HG03045 (cell line): ENCODE data around the gene MDM2.

ENCODE experiments used
- ATAC-seq: cut with Tn5 transposase; IDR thresholded peaks from one replicate; pipeline ENCODE4 v1.9.1; 2021; ENCODE audit warnings: mild to moderate bottlenecking, moderate library complexity; ENCODE audit not compliant: unreplicated experiment

Gene MDM2

DNA sequence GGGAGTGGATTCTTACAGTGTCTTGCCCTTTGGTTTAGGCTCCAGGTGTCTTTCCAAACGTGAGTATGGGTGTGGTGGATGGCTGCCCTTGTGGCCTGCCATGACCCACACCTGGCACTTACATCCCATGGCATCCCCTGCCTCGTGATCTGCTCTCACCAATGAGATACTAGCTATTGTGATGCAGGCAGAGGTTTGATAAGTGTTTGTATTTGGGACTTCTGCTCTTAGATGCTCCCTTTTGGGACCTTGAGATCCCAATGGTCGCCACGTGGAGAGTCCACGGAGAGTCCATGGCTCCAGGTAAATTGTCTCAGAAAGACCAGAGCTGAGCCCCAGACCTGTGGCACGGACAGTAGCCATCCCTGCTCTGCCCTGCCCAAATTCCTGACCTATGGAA lies 62.5 kb downstream of the MDM2 start:
- ATAC-seq = no peak

DNA sequence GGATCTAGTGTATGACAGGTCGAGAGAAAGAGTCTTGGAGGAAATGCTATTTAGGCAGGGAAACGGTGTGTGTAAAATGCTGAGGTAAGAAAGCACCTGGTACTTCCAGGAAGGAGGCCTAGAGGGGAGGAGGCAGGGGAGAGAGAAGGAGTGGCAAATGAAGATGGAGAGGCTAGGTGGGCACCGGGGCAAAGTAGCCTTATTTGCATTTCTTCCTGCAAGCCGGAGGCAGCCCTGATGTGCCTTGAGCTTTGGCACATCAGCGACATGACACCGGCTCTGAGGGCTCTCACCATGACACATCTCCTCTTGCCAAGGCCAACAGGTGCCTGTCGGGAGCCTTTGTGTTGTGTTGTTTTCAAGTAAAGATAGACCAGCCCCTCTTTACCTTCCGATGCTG lies 63.4 kb downstream of the MDM2 start:
- no peak for ATAC-seq

DNA sequence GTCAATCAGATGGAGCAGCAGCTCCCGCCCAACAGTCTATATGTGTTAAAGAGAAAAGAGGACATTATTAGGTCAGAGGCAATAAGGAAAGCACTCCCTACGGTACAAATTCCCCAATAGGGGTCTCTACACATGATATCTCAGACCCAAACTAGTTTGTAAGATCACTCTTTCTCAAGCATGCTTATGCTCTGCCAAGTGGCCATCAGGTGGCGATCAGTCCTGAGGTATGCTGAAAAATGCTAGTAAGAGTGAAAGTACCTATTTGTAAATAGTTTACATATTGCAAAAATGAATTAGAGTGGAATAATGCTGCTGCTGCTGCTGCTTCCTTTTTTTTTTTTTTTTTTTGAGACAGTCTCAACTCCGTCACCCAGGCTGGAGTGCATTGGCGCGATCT lies 63.9 kb downstream of the MDM2 start:
- ATAC-seq = no peak

DNA sequence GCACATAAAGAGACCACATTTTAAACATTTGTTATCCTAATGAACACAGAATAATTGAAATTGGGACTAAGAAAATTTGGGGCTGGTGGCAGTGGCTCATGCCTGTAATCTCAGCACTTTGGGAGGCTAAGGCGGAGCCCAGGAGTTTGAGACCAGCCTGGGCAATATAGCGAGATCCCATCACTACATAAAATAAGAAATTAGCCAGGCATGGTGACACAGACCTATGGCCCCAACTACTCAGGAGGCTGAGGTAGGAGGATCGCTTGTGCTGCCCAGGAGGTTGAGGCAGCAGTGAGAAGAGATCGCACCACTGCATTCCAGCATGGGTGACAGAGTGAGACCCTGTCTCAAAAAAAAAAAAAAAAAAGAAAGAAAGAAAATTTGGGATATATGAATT lies 65.3 kb downstream of the MDM2 start:
- no peak for ATAC-seq

DNA sequence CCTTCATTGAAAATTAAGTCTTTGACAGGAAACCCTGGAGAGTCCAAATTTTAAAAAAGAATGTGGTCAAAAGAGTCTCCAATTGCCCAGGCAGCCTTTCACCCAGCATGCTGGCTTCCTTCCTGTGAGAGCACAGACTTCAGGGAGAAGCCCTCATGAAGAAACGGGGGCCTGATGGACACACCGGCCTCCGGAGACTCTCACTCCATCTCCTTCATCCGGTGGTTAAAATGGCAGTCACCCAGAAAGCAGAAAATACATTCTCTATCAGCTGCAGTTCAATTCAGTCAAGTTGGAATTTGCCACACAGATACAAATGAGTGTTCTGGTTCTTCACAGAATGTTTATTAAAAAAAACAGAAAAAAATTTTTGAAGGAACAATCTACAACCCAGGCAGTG lies 68.5 kb downstream of the MDM2 start:
- no peak for ATAC-seq

DNA sequence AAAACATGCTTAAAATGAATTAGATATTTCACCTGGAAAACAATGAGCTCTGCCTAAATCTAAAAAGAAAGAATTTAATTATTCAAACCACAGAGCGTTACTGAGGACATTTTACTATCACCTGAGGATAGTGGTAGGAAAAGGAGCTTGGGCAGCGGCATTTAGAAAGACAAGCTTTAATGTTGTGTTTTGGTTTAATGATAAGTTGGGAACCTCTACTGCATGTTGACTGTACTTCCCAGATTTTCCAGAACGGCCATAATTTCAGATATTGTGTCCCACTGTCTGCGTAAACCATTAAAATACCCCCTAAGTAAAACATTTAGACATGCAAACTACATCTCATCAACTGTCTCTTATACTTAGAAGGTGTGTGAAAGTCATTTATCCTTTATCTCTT lies 69.6 kb downstream of the MDM2 start:
- no peak for ATAC-seq

DNA sequence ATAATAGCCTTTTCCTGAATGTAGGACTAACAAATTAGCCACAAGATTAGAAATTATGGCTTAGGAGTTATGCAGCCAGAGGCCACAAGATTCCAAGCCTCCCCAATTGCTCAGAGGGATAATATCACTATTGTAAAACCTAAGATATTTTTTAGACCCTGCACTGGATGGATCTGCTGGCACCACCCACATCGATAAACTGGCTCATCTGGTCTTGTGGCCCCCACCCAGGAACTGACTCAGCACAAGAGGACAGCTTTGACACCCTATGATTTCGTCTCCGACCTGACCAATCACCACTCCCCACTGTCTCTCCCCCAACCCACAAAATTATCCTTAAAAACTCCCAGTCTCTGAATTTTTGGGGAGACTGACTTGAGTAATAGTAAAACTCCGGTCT lies 70.3 kb downstream of the MDM2 start:
- no peak for ATAC-seq

DNA sequence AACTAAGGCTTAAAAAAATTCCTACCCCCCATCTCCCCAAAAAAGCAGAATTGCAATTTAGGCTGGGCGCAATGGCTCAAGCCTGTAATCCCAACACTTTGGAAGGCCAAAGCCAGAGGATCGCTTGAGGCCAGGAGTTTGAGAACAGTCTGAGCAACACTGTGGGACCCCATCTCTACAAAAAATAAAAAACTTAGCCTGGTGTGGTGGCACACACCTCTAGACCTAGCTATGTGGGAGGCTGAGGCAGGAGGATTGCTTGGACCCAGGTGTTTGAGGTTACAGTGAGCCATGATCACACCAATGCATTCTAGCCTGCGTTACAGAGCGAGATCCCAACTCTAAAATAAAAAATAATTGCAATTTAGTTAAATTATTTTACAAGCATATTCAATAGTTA lies 70.9 kb downstream of the MDM2 start:
- no peak for ATAC-seq

DNA sequence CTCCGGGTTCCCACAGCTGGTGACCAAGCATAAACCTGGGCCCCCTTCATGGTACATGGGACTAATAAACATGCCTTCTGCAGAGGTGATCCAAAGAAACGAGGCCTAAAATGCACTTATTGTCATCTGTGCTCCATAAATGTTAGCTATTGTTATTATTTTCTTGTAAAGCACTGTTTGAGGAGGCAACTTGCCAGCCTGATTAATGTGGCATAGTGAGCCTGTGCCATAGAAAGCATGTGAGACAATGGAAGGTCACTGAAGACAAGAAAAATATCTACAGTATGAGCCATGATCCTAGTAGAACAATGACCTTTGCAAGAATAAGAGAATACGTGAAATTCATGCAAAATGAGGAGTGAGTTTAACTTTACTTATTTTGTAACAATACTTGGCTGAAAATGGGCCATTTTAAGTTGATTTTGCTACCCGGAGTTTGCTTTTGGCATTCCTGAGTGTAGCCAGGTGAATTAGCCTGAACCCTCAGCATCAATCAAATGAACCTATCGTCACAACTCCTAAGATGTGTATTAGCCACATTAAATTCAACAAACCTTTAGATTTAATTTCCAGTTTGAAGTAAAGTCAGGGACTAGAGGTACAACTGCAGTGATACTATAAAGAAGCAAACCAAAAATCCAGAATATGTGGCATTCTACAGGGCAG lies 72.8 kb downstream of the MDM2 start:
- no peak for ATAC-seq

DNA sequence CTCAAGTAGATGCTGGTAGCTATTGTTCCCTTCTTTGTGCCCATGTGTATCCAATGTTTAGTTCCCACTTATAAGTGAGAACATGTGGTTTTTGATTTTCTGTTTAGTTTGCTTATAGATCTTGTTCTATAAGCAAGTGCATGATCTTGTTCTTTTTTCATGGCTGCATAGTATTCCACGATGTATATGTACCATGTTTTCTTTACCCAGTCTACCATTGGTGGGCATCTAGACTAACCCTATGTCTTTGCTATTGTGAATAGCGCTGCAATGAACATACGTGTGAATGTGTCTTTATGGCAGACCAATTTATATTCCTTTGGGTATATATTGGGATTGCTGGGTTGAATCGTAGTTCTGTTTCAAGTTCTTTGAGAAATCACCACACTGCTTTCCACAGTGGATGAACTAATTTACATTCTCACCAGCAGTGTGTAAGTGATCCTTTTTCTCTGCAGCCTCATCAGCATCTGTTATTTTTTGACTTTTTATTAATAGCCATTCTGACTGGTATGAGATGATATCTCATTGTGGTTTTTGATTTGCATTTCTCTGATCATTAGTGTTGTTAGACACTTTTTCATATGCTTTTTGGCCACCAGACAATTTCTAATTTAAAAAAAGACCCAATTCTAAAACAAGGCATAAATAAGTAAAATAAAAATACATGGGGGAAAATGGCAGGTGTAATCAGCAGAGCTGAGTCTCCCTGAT lies 74.4 kb downstream of the MDM2 start:
- no peak for ATAC-seq

DNA sequence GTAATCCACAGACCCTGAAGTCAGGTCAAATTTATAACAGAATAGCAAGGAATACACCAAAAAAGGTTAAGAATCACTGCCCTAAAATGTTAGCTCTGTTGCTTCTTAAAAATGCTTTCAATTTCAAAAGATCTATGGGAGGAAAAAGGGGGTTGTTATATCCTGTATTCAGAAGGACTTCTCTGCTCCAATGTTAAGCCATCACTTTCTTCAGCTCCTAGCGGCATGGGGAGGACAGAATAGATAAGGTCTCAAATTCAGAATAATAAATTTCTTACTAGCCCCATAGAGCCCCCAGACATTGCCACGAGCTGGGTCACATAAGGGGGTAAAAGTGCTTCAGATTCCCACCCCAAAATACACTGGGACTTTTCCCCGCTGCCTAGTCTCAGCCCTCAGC lies 75.2 kb downstream of the MDM2 start:
- ATAC-seq = no peak

DNA sequence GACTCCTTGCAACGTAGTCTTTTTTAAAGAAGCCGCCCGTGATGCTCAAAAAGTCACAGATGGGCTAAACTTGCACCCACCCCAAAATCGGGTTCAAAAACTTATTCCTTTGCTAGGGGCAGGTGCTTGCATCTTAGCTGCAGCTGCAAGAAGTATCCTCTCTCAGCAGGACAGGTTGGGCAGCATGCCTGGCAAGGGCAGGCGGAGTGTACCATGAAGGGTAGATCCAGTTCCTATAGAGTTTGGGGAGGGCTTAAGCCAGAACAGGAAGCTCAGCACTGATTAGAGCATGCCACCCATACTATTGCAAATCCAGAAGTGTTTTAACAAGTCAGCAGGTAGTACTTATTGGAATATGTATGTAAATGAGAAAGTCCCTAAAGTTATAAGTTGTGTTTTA lies 76.3 kb downstream of the MDM2 start:
- ATAC-seq = no peak

DNA sequence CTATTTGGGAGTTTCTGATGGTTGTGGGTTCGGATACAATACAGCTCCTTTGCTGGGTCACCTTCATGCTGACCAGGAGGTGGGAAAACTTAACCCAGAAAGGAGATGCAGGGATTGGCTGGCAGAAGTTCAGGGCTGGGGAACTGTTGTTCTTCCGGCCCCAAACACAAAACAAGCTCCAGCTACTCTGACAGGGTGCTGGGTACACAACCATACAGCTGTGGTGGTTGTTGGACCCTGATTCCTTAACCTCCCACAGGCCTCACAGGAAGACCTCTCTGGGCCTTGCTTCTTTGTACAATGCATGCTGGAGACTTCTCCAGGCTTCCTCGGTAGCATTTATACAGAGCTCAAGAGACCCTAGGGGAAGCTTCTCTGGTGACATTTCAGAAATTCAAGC lies 77.4 kb downstream of the MDM2 start:
- no peak for ATAC-seq

DNA sequence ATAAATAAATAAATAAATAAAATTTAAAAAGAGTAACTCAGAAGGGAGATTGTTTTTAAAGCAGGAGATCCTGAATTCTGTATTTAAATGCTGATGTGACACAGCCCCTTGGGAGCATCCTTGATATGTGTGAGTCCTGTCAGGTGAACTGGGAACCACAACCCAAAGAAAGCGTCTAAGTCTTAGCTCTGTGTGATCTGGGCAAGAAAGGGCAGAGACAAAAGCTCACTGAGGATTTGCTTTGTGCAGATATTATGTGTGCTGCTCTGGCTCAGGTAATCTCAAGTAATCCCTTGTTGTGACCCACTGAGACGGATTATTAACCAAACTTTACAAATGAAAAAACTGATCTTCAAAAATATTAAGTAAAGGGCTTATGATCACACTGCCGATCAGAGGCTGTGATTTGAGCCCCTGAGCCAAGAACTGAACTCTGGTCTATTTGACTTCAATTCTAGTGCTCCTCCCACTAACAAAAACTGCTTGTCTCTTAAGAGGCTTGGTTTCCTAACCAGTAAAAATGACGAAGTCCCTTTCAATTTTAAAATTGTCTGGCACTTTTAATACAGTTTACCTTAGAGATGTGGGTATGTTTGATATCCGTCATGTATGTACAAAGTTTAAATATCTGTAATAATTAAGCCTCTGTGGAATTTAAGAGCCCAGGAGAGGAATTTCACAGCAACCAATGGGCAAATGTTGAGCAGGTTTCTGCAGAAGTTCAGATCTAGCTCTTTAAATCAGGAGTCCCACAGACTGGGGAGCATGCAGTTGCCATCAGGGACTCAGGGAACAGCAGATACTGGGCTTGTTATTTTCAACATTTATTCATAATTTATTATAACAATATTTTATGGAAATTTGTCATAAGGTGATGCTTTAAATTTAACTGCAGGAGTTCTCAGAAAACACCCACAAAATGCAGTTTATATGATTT lies 78.9 kb downstream of the MDM2 start:
- no peak for ATAC-seq

DNA sequence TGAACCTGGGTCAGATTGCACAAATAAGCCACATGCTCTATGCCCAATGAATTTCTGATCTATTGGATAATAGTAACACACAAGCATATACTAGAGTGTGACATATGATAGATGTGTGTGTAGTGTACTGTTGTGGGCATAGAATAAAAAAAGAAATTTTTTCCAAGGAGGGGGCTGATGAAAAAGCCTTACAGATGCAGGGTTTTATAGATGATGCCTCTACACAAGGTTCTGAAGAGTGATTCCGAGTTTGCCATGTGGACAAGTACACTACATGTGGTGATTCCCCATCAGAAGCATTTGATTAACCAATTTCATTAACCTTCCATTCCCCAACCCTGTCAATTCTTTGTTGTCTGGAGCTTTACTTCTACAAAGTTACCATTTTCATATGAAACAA lies 79.7 kb downstream of the MDM2 start:
- ATAC-seq = no peak

DNA sequence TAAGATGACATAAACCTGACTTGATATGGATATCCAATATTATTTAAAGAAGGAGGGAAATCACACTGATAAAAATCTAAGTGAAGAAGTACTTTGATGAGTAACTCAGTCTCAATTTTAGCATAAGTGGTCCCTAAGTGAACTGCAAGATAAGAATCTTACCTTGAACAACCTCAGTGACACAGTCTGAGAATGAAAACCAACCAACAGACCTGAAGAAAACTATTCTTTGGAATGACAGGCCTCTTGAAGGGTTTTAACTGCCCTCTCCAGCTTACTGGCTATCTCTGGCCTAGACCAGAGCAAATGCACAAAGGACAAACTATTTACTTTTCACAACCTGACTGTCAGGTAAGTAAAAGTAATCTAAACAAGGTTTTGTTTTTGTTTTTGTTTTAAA lies 80.3 kb downstream of the MDM2 start:
- no peak for ATAC-seq

DNA sequence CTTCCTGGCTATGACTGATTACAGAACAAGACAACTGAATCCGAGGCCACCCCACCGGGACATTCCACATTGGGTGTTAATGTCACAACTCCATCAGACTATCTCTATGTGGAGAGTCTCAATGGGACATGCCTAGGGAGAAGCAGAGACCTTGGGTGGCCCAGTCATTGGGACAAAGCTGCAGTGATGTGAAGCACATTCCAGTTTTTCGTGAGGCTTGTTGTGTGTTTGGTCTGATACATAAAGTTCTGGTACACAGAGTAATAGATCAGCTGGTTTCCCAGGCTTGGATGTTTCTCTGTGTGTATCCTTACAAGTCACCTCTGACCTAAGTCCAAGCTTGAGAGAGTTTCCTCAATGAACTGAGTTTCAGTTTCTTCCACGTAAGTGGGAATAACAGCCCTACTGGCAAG lies 82.7 kb downstream of the MDM2 start:
- no peak for ATAC-seq

DNA sequence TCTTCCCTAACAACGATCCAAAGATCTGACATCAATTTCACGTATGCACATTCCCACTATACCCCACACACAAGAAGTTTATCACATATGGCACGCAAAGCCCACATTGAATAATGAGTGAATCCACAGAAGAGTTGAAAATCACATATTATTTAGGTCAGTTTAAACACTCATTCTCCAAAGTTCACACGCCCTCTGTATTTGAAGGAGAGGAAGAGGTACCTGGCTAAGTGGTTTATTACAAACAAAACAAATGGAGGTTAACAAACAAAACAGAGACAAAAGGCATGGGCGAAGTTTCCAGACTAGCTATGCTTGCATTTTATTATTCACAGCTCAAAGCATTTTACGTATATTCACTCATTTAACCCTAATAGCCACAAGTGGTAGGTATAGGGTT lies 83.2 kb downstream of the MDM2 start:
- ATAC-seq = no peak

DNA sequence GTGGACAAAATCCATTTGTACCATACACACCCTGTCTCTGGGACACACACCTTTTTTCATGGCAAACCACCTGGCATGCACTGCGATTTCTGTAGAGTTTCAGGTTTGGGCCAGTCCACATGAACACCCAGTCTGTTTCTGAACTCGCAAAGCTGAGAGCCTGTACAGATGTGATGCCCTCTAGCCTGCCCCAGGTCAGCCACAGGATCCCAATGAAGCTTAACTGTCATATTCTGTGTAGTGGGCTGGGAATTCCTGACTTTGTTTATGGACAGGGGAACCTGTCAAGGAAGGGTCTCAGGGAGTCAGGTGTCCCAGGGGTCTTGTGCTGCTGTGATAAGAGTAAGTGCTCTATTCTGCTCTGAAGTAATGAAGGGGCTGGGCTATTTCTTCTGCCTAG lies 85.2 kb downstream of the MDM2 start:
- ATAC-seq = no peak

DNA sequence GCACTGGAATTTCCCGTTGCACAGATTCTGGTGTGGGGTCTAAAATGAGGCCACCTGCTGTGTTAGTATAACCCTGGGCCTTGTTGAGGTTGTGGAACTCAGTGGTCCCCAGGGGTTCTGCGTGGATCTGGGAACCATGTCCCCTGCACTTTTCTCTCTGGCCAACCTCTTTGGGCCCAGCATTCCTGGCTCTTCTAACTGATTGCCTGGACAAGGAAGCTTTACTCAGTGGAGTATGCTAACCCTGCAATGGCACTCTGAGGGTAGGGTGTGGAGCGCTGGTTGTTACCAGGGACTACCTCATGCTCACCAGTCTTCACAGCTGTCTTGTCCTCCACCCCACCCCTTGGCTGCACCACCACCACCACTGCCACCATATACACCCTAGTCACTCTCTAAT lies 85.8 kb downstream of the MDM2 start:
- ATAC-seq = no peak

DNA sequence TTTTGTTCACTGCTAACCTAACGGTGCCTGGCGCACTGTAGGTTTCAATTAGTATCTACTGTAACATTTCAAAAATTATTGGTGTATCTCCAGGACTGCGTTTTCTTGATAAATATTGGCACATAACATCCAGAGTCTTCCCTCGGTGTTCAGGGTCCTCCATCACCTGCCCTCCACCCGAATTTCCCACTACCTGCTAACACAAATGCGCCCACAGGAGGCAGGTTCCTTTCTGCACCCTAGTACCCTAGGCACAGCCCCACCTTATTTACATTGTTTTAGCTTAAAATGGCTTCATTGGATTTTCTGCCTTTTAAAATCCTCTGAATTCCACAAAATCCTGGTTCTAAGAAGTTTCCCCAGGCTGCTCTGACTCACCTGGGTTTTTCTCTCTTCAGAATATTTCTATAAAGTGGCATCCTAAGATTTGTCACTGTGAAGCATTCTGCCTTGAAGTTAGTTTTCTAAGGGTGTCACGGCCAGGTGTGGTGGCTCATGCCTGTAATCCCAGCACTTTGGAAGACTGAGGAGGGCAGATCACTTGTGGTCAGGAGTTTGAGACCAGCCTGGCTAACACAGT lies 86.4 kb downstream of the MDM2 start:
- no peak for ATAC-seq
